ENCODE measurements around the gene IQCF5. TPM values are rescaled to one million over a fixed set of nuclear protein-coding genes. Genes with fewer than 3 reads are reported as not detected.

IQCF5 gene
- total RNA-seq, 3 donors from 2014 or later (not counting 1 experiment from before 2014, with no cell fraction given) = not detected

GRCh38 chr3:51874411-51874810 lies 990 bp downstream of the IQCF5 start:
- Mint-ChIP-seq H3K27ac (peak overlapping the region in 1 of 2 donors; percentile 12), H3K9me3 (no peaks in the 10 kb centered on the region), H3K27me3 (ENCODE audit: low read depth in 2 of 2) (peaks cover 18 to 22% of the 10 kb centered on the region in 2 donors), H3K4me1 (peaks cover 8 to 16% of the 10 kb centered on the region in 2 donors), H3K36me3 (no peaks in the 10 kb centered on the region), H3K4me3 (no peak overlapping the region)
- 74% methylated on average over 2 of the region's 2 CpGs for WGBS (ENCODE audit: insufficient coverage)
- intact Hi-C loops (cut with micrococcal nuclease) = no loop called here
- Histone ChIP-seq H3K4me1 (ENCODE audit: control insufficient read depth, insufficient read depth, low read length) (no peaks in the 10 kb centered on the region), H3K9me3 (ENCODE audit: control insufficient read depth, insufficient read depth, low read length) (no peaks in the 10 kb centered on the region), H3K4me3 (ENCODE audit: low read length) (no peak overlapping the region), H3K27me3 (ENCODE audit: control insufficient read depth, insufficient read depth, low read length) (no peaks in the 10 kb centered on the region), H3K36me3 (ENCODE audit: control insufficient read depth, insufficient read depth, low read length) (no peaks in the 10 kb centered on the region), H3K27ac (ENCODE audit: low read length) (no peak overlapping the region)
- DNase-seq = no peak
- no peak for ATAC-seq
- no peak for TF ChIP-seq CTCF (IDR thresholded peaks at IDR 0.05)

GRCh38 chr3:51873876-51874275 lies 1.5 kb downstream of the IQCF5 start:
- Mint-ChIP-seq H3K9me3 (no peaks in the 10 kb centered on the region), H3K4me1 (peaks cover 8 to 16% of the 10 kb centered on the region in 2 donors), H3K4me3 (no peak overlapping the region), H3K36me3 (no peaks in the 10 kb centered on the region), H3K27me3 (ENCODE audit: low read depth in 2 of 2) (peaks cover 22 to 27% of the 10 kb centered on the region in 2 donors), H3K27ac (no peak overlapping the region)
- no peak for TF ChIP-seq CTCF (IDR thresholded peaks at IDR 0.05)
- Histone ChIP-seq H3K27me3 (ENCODE audit: control insufficient read depth, insufficient read depth, low read length) (no peaks in the 10 kb centered on the region), H3K4me1 (ENCODE audit: control insufficient read depth, insufficient read depth, low read length) (no peaks in the 10 kb centered on the region), H3K4me3 (ENCODE audit: low read length) (no peak overlapping the region), H3K36me3 (ENCODE audit: control insufficient read depth, insufficient read depth, low read length) (no peaks in the 10 kb centered on the region), H3K9me3 (ENCODE audit: control insufficient read depth, insufficient read depth, low read length) (no peaks in the 10 kb centered on the region), H3K27ac (ENCODE audit: low read length) (no peak overlapping the region)
- DNase-seq (no peak), ATAC-seq (no peak)
- WGBS (ENCODE audit: insufficient coverage) = 96% methylated on average over 10 of the region's 10 CpGs
- intact Hi-C loops (cut with micrococcal nuclease) = no loop called here

- no peaks in the 10 kb centered on the region for H3K9me3 Mint-ChIP-seq
Observed at GRCh38 chr3:51873253-51873766, 2.1 kb downstream of the IQCF5 start.

More at GRCh38 chr3:51873253-51873766, 2.1 kb downstream of the IQCF5 start:
- no peak overlapping the region for H3K4me3 Mint-ChIP-seq
- Histone ChIP-seq H3K4me1 (ENCODE audit: control insufficient read depth, insufficient read depth, low read length) (no peaks in the 10 kb centered on the region), H3K36me3 (ENCODE audit: control insufficient read depth, insufficient read depth, low read length) (no peaks in the 10 kb centered on the region), H3K27me3 (ENCODE audit: control insufficient read depth, insufficient read depth, low read length) (no peaks in the 10 kb centered on the region), H3K27ac (ENCODE audit: low read length) (no peak overlapping the region), H3K9me3 (ENCODE audit: control insufficient read depth, insufficient read depth, low read length) (no peaks in the 10 kb centered on the region), H3K4me3 (ENCODE audit: low read length) (no peak overlapping the region)
- no peaks in the 10 kb centered on the region for H3K36me3 Mint-ChIP-seq
- intact Hi-C loops (cut with micrococcal nuclease) = no loop called here
- peaks cover 24 to 27% of the 10 kb centered on the region in 2 donors for H3K27me3 Mint-ChIP-seq (ENCODE audit: low read depth in 2 of 2)
- no peak for DNase-seq
- WGBS (ENCODE audit: insufficient coverage) = 88% methylated on average over 1 of the region's 1 CpG
- peaks cover 8 to 16% of the 10 kb centered on the region in 2 donors for H3K4me1 Mint-ChIP-seq
- no peak for ATAC-seq
- TF ChIP-seq CTCF (IDR thresholded peaks at IDR 0.05) = no peak
- no peak overlapping the region for H3K27ac Mint-ChIP-seq
